ENCODE results near the gene BRMS1L.

DNA sequence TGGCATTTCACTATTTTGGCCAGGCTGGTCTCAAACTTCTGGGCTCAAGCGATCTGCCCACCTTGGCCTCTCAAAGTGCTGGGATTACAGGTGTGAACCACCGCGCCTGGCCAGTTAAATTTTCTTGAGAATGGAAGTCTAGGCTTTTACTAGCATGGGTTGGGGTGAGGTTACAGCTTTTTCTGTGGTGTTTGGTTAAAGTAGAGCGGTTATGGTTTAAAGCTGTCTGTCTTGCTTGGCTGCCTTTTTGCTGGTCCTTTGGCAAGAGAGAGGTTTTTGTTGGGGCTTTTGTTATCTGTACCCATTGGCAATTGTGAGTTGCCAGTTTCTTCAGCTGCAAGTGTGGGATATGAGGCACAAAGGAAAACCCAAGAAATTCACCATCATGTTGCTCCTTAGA lies 84.1 kb downstream of the BRMS1L start:
- TF ChIP-seq, protein P1, sequence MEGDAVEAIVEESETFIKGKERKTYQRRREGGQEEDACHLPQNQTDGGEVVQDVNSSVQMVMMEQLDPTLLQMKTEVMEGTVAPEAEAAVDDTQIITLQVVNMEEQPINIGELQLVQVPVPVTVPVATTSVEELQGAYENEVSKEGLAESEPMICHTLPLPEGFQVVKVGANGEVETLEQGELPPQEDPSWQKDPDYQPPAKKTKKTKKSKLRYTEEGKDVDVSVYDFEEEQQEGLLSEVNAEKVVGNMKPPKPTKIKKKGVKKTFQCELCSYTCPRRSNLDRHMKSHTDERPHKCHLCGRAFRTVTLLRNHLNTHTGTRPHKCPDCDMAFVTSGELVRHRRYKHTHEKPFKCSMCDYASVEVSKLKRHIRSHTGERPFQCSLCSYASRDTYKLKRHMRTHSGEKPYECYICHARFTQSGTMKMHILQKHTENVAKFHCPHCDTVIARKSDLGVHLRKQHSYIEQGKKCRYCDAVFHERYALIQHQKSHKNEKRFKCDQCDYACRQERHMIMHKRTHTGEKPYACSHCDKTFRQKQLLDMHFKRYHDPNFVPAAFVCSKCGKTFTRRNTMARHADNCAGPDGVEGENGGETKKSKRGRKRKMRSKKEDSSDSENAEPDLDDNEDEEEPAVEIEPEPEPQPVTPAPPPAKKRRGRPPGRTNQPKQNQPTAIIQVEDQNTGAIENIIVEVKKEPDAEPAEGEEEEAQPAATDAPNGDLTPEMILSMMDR (conservative IDR thresholded peaks at IDR 0.05): no peak
- TF ChIP-seq EZH2 (IDR thresholded peaks at IDR 0.05; ENCODE audit: low read depth): no peak

All from PC-9 (cell line).